HepG2 (cell line): ENCODE data around the gene POLN. TPM values are rescaled to one million over a fixed set of nuclear protein-coding genes. Genes with fewer than 3 reads are reported as not detected.

Experiments
- AFF4 ChIP-seq: sonication (generic); formaldehyde crosslinking; IDR thresholded peaks from 2 replicates; pipeline ENCODE4 v1.4.0; 2020; ENCODE audit warnings: missing genetic modification reagents
- ARNT ChIP-seq: fragments of 450-650 bp; IDR thresholded peaks from 2 replicates; pipeline ENCODE4 v1.6.1; 2017
- ATF4 ChIP-seq, 2 experiments: fragments of 450-650 bp in 1 of 2; sonication (generic) in 1 of 2; formaldehyde crosslinking; IDR thresholded peaks; 2 replicates each; pipeline versions ENCODE4 v1.5.0 to v1.8.0; 2020 to 2022; ENCODE audit warnings: mild to moderate bottlenecking in 1 of 2, missing genetic modification reagents in 1 of 2
- CSRNP2 ChIP-seq: sonication (generic); formaldehyde crosslinking; conservative IDR thresholded peaks from 2 replicates; pipeline ENCODE4 v1.8.0; 2022; ENCODE audit warnings: low read depth, missing genetic modification reagents
- DDIT3 ChIP-seq: sonication (generic); formaldehyde crosslinking; IDR thresholded peaks from 2 replicates; pipeline ENCODE4 v1.4.0; 2020; ENCODE audit warnings: mild to moderate bottlenecking, missing genetic modification reagents
- FOXC1 ChIP-seq: sonication (generic); formaldehyde crosslinking; IDR thresholded peaks from 2 replicates; pipeline ENCODE4 v1.8.0; 2022; ENCODE audit warnings: mild to moderate bottlenecking, missing genetic modification reagents, borderline replicate concordance
- KLF13 ChIP-seq: sonication (generic); formaldehyde crosslinking; IDR thresholded peaks from 2 replicates; pipeline ENCODE4 v1.4.0; 2020; ENCODE audit warnings: mild to moderate bottlenecking, missing genetic modification reagents
- NFE2L1 ChIP-seq: sonication (generic); formaldehyde crosslinking; IDR thresholded peaks from 2 replicates; pipeline ENCODE4 v1.4.0; 2020; ENCODE audit warnings: missing genetic modification reagents, mild to moderate bottlenecking, borderline replicate concordance
- NR3C1 ChIP-seq: sonication (generic); formaldehyde crosslinking; IDR thresholded peaks from 2 replicates; pipeline ENCODE4 v1.4.0; 2020; ENCODE audit warnings: missing genetic modification reagents
- PCBP2 ChIP-seq: fragments of 200-400 bp; formaldehyde crosslinking; optimal IDR thresholded peaks from 2 replicates; pipeline ENCODE3; 2018; ENCODE audit warnings: low read length, low read depth; ENCODE audit not compliant: poor library complexity, severe bottlenecking
- RFXANK ChIP-seq: IDR thresholded peaks from 2 replicates; pipeline ENCODE4 v1.6.1; 2016
- SMYD3 ChIP-seq: sonication (generic); formaldehyde crosslinking; IDR thresholded peaks from 2 replicates; pipeline ENCODE4 v1.8.1; 2023; ENCODE audit warnings: mild to moderate bottlenecking, missing genetic modification reagents
- TFDP1 ChIP-seq: IDR thresholded peaks from 2 replicates; pipeline ENCODE4 v1.6.1; 2016; ENCODE audit warnings: missing compliant biosample characterization, missing genetic modification reagents, borderline replicate concordance
- ZBTB21 ChIP-seq: sonication (generic); formaldehyde crosslinking; IDR thresholded peaks from 2 replicates; pipeline ENCODE4 v1.4.0; 2020; ENCODE audit warnings: missing genetic modification reagents
- ZBTB38 ChIP-seq: sonication (generic); formaldehyde crosslinking; IDR thresholded peaks from 2 replicates; pipeline ENCODE4 v1.5.1; 2020; ENCODE audit warnings: mild to moderate bottlenecking, missing genetic modification reagents
- ZFP36L1 ChIP-seq: sonication (generic); formaldehyde crosslinking; IDR thresholded peaks from 2 replicates; pipeline ENCODE4 v1.8.0; 2022; ENCODE audit warnings: mild to moderate bottlenecking, missing genetic modification reagents, moderate library complexity
- ZFP62 ChIP-seq: sonication (generic); formaldehyde crosslinking; IDR thresholded peaks from 2 replicates; pipeline ENCODE4 v1.4.0; 2020; ENCODE audit warnings: missing genetic modification reagents
- ZNF234 ChIP-seq: sonication (generic); formaldehyde crosslinking; conservative IDR thresholded peaks from 2 replicates; pipeline ENCODE4 v1.5.1; 2020; ENCODE audit warnings: mild to moderate bottlenecking, missing genetic modification reagents
- ZNF256 ChIP-seq: sonication (generic); formaldehyde crosslinking; conservative IDR thresholded peaks from 2 replicates; pipeline ENCODE4 v1.4.0; 2020; ENCODE audit warnings: missing genetic modification reagents
- ZNF501 ChIP-seq: sonication (generic); formaldehyde crosslinking; IDR thresholded peaks from 2 replicates; pipeline ENCODE4 v1.5.1; 2020; ENCODE audit warnings: mild to moderate bottlenecking, moderate library complexity, missing genetic modification reagents
- ZNF556 ChIP-seq: sonication (generic); formaldehyde crosslinking; IDR thresholded peaks from 2 replicates; pipeline ENCODE4 v1.4.0; 2020; ENCODE audit warnings: mild to moderate bottlenecking, missing genetic modification reagents, borderline replicate concordance
- ZNF768 ChIP-seq: sonication (generic); formaldehyde crosslinking; IDR thresholded peaks from 2 replicates; pipeline ENCODE4 v1.4.0; 2020; ENCODE audit warnings: missing genetic modification reagents
- ZSCAN9 ChIP-seq: IDR thresholded peaks from 2 replicates; pipeline ENCODE4 v1.6.1; 2016; ENCODE audit warnings: borderline replicate concordance
- polyA plus RNA-seq, 8 experiments: library from polyadenylated mRNA; depleted of rRNA in 3 of 8; stranded (reverse) in 7 of 8; unstranded in 1 of 8; fragments of >200 nt; fragmentation: Illumina TruSeq in 4 of 8; extraction: Trizol in 4 of 8; gene quantifications; 2 replicates each; pipeline versions ENCODE4 v1.2.1 to v1.2.3, GENCODE V29; 2011 to 2016; ENCODE audit warnings: low read depth in 4 of 8, missing spikeins in 1 of 8, mixed read lengths in 1 of 8; ENCODE audit not compliant: insufficient read depth in 1 of 8
- total RNA-seq, 5 experiments: library from RNA; depleted of rRNA; stranded (reverse); fragments of >200 nt; fragmentation: Illumina TruSeq; extraction: Trizol; gene quantifications; 2 replicates each; pipeline ENCODE4 v1.2.3, GENCODE V29; 2016; ENCODE audit warnings: low read depth in 1 of 5

The POLN gene
- total and polyA plus RNA-seq, 2 of the 13 experiments (the other 11 are each of a cell fraction or from before 2014, with no cell fraction given): 0.93 to 1.5 TPM

- peak; percentile 73; the same call in 1 of the 2 replicates for TF ChIP-seq TFDP1
- TF ChIP-seq ZBTB21 (CRISPR knock-in tag): no peak
- TF ChIP-seq ATF4 (CRISPR knock-in tag; IDR thresholded peaks at IDR 0.05): no peak
- no peak for TF ChIP-seq NR3C1 (CRISPR knock-in tag)
- peak; percentile 60; the same call in 1 of the 2 replicates for TF ChIP-seq ZNF234
- TF ChIP-seq DDIT3 (CRISPR knock-in tag): no peak
- TF ChIP-seq ZBTB38: peak; percentile 20; the same call in 1 of the 2 replicates
- TF ChIP-seq NFE2L1 (CRISPR knock-in tag): no peak
- no peak for TF ChIP-seq AFF4 (CRISPR knock-in tag)
- TF ChIP-seq ZFP62 (CRISPR knock-in tag): no peak
- peak; percentile 94 for TF ChIP-seq FOXC1 (CRISPR knock-in tag)
- TF ChIP-seq ZNF256 (CRISPR knock-in tag): no peak
- TF ChIP-seq SMYD3: peak; percentile 75; the same call in 1 of the 2 replicates
- peak; percentile 62 for TF ChIP-seq ZNF556 (CRISPR knock-in tag)
- no peak for TF ChIP-seq PCBP2
- peak; percentile 91 for TF ChIP-seq ZNF501 (CRISPR knock-in tag)
- peak; percentile 67; the same call in 1 of the 2 replicates for TF ChIP-seq ZNF768 (CRISPR knock-in tag)
- TF ChIP-seq CSRNP2 (CRISPR knock-in tag): no peak
- TF ChIP-seq ARNT: no peak
- peak; percentile 54; the same call in 1 of the 2 replicates for TF ChIP-seq ZFP36L1 (CRISPR knock-in tag)
- peak; percentile 98 for TF ChIP-seq RFXANK (CRISPR knock-in tag)
- no peak for TF ChIP-seq KLF13 (CRISPR knock-in tag)
- no peak for TF ChIP-seq ZSCAN9 (CRISPR knock-in tag)
These were observed 20.4 kb upstream of the POLN start (continued) for GRCh38 chr4:2262145-2262943.
